Limb (tissue), 2 donors: Measurements from ENCODE around the gene NEURL3.
A peak's percentile ranks its signal among the peaks of the same experiment; 100 is the strongest.
"Not testable (repeated sequence)": the region's sequence is repeated elsewhere in the genome, so short reads cannot be mapped to it uniquely, and the experiment has no call there.

ENCODE experiments used
- DNase-seq, 2 donors: peaks; one replicate each; pipeline ENCODE4 v3.0.0-alpha.2; 2016; ENCODE audit errors: extremely low spot score in 2 of 2

Gene NEURL3

GRCh38 chr2:96507957-96508520 is 2.9 kb upstream of the NEURL3 start:
- DNase-seq = peak in 1 of 2 donors; percentile 87

GRCh38 chr2:96506907-96507240 is 1.7 kb upstream of the NEURL3 start:
- no peak for DNase-seq

GRCh38 chr2:96506016-96506906 is 1.1 kb upstream of the NEURL3 start:
- no peak for DNase-seq

DNA sequence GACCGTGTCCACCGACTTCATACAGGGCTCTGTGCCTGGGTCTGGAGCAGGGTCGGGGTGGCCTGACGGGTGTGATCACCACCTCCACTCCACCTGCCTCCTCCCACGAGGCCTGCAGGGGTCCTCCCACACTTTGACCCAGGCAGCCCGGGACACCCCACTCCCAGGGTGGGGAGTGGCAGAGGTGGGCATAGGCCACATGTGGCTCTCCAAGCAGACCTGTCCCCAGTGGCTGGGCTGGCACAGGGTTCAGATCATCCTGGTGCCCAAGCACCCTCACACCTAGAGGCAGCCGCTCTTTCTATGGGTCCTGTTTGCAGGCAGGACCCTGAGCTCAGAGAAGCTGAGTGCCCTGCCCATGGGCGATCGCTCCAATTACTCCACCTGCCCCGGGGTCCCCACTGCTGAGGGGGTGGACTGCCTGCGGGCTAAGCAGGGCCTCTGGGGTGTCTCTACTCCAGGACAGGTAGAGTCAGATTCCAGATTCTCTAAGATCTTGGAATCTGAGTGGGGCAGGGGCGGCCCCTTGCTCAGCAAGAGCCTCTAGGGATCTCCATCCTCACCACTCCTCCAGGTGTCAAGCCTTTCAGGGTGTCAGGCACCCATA is 1.4 kb downstream of the NEURL3 start:
- no peak for DNase-seq

GRCh38 chr2:96502891-96503636 is 2.1 kb downstream of the NEURL3 start:
- DNase-seq = no peak

DNA sequence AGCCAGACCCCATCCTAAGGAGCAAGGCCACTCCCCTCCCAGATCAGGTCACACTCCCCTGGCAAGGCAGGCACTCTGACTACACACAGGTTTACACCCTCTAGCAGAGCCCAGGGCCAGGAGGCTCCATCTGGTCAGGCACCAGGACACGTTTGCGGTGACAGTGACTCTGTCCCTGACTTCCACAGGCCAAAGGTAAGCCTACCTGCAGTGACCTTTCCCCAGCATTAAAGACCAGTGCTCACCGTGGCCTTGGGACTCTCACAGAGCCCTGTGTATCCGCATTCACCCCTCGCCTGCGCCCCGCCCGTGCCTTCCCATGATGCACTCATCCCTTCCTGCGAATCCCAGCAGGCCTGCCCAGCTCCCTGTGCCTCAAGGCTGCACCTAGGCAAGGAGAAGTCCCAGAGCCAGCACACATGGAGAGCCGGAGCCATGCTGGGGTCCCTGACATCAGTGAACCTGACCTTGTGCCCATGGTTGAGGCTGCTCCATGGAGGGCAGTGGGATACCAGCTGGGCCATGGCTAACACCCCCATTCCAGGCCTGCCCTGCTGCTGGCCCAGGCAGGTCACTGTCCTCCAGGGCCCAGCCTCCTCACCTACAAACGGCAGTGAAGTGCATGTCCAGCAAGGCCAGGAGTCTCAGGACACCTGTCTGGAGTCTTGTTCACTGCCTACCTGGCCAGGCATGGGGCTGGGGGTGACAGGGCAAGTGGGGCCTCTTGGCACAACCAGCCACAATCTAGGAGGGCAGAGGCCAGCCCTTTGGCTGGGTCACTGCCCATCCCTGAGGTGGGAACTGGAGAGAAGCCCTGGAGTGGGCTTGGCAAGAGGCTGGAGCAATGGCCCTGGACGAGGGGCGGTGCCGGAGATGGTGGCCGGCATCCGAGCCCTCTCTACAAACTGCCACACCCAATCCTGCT is 3.0 kb downstream of the NEURL3 start:
- no peak for DNase-seq

DNA sequence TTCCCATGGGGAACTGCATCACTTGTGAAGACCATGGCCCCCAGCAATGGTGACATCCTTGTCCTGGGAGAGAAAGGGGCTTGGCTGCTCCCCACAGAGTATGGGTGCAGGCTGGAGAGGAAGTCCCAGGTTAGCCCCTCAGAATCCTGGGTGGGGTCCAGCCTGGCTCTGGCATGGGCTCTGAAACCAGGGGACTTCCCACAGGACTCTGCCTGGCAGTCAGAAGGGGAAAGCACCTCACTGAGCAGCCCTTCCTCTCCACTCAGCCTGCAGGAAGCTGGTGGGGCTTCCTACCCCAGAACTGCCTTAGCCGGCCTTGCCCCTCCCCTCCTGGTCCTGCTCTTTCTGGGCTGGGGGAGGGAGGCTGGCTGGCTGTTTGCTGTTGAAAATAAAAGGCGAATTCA is 3.7 kb downstream of the NEURL3 start:
- no peak for DNase-seq

DNA sequence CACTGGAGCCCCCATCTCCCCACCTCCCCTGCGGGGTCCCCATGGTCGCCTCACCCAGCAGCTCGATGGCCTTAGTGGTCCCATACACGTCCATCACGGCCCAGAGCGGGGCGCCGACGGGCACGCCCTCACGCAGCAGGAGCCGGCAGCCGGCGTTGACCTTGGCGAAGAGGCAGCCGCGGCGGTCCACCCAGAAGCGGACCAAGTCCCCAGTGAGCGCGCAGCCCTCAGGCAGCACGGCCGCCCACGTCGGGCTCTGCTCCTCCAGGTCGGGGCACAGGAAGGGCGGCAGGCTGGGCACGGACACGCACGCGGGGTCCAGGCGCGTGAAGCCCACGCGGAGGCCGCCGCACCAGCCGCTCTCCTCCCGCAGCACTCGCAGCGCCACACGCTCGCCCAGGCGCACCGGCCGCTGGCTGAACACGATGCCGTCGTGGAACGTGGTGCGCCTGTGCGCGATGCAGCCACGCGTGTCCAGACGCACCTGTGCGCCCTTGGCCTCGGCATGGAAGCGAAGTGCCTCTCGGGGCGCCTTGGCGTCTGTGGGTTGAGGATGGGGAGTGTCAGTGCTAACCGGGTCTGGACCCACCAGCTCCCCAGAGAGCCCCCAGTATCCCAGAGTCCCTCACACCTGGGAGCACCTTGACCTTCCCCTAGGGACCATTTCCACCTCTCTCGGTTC is 4.6 kb downstream of the NEURL3 start:
- no peak for DNase-seq

GRCh38 chr2:96499061-96499960 is 5.8 kb downstream of the NEURL3 start:
- no peak for DNase-seq

DNA sequence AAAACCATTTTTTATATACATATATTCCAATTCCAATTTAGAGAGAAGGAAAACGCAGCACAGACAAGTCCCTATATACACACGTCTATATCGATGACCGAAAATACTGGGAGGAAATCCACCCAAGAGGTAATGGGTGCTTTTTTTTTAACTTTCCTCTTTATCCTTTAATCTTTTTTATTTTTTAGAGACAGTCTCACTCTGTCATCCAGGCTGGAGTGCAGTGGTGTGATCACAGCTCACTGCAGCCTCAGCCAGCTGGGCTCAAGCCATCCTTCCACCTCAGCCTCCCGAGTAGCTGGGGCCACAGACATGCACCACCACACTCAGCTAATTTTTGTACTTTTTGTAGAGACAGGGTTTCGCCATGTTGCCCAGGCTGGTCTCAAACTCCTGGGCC is 6.5 kb downstream of the NEURL3 start:
- DNase-seq = not testable (repeated sequence)

DNA sequence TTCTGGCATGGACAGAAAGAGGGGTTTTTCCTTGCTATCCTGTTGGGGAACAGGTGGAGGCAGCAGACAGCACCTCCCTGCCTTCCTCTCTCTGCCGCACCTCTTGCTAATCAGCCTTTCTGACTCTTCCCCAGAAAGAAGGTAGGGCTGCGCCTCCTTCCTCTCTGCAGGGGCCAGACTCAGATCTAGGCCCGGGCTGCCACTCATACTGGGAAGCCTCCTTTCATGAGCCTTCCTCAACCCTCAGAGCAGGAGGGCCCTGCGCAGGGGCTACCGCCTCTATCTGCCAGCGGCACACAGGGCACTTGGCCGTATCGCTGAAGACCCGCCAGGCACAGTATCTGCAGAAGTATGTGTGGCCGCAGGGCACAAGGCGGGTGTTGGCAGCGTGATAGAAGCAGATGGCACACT is 7.1 kb downstream of the NEURL3 start:
- DNase-seq = no peak

DNA sequence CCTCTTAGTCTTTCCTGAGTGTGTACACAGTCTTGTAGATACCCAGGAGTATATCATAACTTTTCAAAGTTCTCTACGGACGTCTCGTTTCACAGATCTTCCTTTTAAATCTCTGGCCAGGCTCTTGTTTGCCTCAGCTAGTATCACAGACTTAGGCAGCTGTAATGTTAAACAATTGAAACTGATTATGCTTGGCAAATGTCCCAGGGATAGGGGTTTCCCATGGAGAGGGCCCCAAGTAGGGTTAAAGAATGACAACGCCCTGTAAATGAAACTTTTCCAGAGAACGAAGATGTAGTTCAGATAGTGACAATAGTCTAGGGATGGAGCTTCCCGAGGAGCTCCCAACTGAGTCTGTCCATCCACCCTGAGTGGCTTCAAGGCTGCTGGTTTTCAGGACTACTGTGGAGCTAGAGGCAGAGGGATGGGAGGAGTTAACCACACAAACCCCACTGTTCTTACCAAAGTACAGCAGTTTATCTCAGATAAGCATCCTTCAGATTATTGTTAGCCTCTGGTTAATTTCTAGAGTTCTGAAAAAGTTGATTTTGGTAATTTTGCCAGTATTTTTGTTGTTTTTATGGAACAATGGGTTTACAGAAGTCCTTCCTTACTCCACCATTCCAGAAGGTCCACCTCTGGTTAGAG is 9.1 kb downstream of the NEURL3 start:
- DNase-seq = no peak

- no peak for DNase-seq
These were observed 11.0 kb downstream of the NEURL3 start for GRCh38 chr2:96494188-96494587.

- DNase-seq = no peak
These were observed 12.1 kb downstream of the NEURL3 start for GRCh38 chr2:96493072-96493471.

DNA sequence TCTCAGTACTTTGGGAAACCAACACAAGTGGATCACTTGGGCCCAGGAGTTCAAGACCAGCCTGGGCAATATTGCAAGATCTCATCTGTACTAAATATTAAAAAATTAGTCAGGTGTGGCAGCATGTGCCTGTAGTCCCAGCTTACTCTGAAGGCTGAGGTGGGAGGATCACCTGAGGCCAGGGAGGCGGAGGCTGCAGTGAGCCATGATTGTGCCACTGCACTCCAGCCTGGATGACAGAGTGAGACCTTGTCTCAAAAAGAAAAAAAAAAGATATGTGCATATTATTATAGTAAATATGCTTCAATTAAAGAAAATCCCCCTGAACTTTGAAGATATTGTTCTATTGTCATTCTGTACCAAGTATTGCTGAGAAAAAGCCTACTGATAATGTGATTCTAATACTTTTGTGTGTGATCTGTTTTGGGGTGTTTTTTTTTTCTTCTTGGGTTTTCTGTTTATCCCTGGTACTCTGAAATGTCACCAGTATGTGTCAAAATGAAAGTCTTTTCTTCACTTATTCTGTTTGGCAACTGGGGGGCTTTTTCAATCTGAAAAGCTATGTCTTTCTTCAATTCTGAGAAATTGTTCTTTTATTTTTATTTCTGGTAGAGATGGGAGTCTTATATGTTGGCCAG is 13.2 kb downstream of the NEURL3 start:
- no peak for DNase-seq

DNA sequence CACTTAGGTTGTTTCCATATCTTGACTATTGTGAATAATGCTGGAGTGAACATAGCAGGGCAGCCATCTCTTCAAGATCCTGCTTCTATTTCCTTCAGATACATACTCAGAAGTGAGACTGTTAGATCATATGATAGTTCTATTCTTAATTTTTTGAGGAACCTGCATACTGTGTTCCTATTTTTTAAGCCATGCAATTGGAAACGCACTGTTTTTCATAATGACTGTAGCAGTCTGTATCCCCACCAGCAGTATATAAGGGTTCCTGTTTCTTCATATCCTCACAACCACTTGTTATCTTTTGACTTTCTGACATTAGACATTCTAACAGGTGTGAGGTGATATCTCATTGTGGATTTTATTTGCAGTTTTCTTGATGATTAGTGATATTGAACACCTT is 15.5 kb downstream of the NEURL3 start:
- no peak for DNase-seq

DNA sequence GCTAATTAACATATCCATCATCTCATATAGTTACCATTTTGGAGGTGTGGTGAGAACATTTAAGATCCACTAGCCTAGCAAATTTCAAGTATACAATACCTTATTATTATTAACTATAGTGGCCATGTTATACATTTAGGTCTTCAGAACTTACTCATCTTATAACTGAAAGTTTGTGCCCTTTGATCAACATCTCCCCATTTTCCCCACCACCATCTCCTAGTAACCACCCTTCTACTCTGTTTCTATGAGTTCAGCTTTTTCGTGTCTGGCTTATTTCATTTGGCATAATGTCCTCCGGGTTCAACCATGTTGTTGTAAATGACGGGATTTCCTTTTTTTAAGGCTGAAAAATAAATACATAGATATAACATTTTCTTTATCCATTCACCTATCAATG is 15.9 kb downstream of the NEURL3 start:
- no peak for DNase-seq

DNA sequence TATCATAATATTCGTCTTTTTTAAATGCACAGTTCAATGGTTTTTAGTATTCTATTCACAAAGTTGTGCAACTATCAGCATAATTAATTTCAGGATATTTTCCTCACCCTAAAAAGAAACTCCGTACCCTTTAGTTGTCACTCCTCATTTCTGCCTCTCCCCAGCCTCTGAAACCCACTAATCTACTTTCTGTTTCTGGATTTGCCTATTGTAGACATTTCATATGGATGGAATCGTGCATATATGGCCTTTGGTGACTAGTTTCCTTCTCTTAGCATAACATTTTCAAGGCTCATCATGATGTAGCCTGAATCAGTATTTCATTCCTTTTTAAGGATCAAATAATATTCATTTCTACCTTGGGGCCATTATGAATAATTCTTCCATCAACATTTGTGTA is 18.5 kb downstream of the NEURL3 start:
- no peak for DNase-seq
